Stimulated activated CD4-positive, alpha-beta T cell treated with anti-CD3 and anti-CD28 coated beads, TNF-alpha, amount 100 ng/mL, for 1 hour (primary cell): Measurements from ENCODE around the gene RBFOX2.
A peak's percentile ranks its signal among the peaks of the same experiment; 100 is the strongest.
"Not testable (repeated sequence)": the region's sequence is repeated elsewhere in the genome, so short reads cannot be mapped to it uniquely, and the experiment has no call there.

ENCODE experiments used
- DNase-seq, 3 donors: peaks; one replicate each; pipeline ENCODE4 v3.0.0-alpha.2; 2020; ENCODE audit warnings: low read depth in 3 of 3, low spot score in 1 of 3

The RBFOX2 gene

DNA sequence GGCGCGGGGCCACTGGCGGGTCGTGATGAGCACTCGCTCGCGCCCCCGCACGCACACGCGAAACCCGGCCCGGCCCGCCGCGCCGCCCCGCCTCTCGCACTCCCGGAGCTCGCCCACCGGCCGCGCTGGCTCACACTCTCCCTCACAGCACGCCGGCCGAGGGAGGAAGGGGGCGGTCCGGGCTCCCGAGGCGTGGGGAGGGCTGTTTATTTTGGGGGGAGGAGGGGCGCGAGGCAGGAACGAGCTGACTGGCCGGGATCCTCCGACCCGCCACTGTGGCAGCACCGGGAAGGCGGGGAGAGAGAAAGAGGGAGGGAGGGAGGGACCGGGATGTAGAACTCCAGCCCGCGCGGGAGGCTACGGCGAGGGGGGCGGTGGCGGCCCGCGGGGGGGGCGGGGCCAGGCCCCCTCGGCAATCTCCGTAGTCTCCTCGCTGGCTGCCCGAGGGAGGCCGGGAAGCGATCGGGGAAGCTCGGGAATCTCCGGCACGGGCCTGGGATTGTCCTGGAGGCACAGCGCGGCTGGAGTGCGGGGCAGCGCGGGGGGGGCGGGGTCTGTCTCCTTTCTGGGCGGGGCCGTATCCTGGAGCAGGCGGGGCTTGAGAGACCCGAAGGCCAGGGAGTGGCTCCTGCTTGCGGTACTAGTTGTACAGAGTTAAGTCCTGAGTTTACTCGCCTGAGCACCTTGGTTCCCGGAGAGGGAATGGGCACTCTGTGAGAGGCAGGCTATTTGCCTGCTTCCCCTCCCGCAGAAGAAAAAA lies at the start of gene RBFOX2:
Gene RBFOX2, minus strand, starts transcription at position 179 of the 760 bp plus-strand sequence. CDS start 399 bp downstream, outside the sequence.
- DNase-seq: peak in 2 of 3 donors; percentile 18 to 61

DNA sequence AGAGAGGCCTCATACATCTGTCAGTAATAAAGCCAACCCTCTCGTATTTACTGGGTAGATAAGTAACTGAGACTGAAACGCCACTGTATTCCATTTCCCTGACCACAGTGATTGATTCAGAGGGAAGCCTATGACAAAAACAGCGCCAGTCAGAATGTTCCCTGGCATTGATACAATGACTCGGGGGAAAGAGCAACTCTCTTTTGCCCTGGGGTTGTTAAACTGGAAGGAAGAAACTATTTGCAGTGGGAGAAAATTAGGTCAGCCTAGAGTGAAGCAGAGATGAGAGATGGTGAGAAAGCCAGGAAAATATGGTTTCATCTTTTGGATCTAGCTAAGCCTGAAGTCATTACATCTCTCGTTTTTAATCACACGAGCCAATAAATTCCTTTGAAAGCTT lies 48.6 kb upstream of the RBFOX2 start:
- no peak for DNase-seq

GRCh38 chr22:36075724-36076123 lies 47.1 kb upstream of the RBFOX2 start:
- DNase-seq: no peak

DNA sequence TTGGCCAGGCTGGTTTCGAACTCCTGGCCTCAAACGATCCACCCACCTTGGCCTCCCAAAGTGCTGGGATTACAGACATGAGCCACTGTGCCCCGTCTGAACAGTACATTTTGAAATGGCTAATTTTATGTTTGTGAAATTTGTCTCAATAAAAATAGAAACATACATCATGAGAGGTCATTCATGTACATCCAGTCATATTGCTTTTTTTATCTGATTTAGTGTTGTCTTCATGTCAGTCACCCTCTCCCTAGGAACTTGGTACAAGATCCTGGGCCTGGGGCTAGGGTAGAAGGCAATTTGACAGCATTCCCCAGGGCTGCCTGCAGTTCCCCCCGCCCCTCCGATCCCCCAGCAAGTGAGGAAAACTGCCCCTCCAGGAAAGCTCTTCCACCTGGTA lies 46.6 kb upstream of the RBFOX2 start:
- DNase-seq: no peak

DNA sequence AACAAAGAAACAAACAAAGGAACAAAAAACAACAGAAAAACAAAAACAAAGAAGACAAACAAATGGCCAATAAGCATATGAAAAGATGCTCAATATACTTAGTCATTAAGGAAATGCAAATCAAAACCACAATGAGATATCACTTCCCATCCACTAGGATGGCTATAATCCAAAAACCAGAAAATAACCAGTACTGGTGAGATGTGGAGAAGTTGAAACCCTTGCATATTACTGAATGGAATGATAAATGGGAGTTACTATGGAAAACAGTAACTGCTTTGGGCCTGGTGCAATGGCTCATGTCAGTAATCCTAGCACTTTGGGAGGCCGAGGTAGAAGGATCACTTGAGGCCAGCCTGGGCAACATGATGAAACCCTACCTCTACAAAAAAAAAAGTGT lies 44.9 kb upstream of the RBFOX2 start:
- DNase-seq: no peak

GRCh38 chr22:36070645-36071044 lies 42.0 kb upstream of the RBFOX2 start:
- DNase-seq: not testable (repeated sequence)

GRCh38 chr22:36069368-36069767 lies 40.7 kb upstream of the RBFOX2 start:
- DNase-seq: no peak

DNA sequence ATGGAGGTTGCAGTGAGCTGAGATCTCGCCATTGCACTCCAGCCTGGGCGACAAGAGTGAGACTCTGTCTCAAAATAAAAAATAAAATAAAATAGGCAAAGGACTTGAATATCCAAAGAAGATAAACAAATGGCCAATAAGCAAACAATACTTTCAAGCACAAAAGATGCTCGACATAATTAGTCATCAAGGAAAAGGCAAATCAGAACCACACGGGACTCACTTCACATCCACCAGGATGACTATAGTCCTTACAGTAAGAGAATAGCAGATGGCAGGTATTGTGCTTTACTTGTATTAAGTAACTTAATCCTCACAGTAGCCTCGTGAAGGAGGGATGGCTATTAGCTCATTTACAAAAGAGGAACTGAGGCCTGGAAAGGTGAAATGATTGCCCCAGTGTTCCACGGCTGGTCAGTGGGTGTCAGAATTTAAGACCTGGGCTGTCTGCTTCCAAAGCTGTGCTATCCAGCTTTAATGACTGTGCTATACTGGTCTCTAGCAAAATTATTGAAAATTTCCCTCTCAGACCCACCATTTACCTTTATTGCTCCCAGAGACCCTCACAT lies 40.2 kb upstream of the RBFOX2 start:
- no peak for DNase-seq

- no peak for DNase-seq
Observed at GRCh38 chr22:36067235-36067558, 38.6 kb upstream of the RBFOX2 start.

GRCh38 chr22:36065775-36066544 lies 37.3 kb upstream of the RBFOX2 start:
- DNase-seq: peak; percentile 9 to 48 (median 20)

GRCh38 chr22:36065462-36065774 lies 36.8 kb upstream of the RBFOX2 start:
- DNase-seq: no peak

DNA sequence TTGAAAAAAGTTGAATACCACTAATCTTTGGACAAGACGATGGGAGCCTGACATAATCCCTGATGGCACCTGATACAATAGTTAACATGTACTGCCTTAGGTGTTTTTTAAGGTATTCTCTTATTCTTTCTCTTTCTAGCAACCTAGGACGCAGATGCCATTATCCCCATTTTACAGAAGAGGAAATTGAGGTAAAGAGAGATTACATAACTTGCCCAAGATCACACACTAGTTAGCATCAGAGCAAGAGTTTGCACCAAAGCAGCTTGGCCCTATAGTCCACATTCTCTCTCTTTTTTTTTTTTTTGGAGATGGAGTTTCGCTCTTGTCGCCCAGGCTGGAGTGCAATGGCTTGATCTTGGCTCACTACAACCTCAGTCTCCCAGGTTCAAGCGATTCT lies 35.7 kb upstream of the RBFOX2 start:
- no peak for DNase-seq

DNA sequence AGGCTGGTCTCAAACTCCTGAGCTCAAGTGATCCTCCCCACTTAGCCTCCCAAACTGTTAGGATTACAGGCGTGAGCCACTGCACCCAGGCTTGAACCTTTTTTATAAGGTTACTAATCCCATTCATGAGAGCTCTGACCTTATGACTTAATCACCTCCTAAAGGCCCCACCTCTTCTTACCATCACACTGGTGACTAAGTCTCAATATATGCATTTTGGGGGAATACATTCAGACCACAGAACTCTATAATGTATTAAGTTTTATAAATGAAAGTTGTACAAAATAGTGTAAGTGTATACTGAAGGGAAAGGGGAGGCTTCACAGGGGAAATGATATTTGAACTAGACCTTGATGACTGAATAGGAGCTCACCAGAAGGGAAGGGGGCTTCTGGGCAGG lies 28.4 kb upstream of the RBFOX2 start:
- DNase-seq: no peak

DNA sequence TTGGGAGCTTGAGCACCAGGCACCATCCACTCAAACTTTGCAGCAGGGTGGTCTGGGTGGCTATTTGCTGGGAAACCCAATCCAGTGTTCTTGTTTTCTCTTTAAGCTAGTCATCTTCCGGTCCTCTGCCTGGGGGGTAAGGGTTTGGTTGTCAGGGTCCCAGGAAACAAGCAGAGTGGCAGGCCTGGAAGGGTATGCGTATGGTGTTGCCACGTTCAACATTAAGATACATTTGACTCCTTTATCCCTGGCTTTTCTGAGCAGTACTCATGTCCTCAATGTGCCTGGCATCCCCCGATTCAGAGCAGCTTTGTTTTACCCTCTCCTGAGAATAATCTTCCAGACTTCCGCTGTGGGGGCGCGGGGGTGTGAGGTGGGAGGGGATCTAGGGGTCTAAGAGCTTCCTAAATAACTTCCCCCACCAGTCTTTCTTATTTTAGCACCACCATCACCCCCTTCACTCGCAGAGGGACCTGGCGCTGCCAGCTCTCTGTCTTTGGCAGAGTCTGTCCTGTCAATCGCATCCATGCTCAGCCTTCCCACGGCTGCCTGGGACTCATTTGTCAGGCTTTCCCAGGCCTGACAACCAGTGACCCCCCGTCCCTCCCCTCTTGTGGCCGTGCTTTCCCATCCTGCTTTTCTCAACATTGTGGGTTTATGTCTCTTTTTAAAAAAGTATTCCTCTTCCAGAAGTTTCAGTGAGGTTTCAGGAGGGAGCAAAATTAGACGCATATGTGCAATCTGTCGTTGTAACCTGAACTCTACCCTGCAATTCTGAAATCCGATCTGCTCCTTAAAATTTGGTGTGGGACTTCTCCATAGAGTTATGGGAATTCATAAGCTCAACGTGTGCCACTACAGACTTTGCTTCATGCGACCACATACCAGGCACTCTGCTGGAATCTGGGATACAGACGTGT lies 27.0 kb upstream of the RBFOX2 start:
- DNase-seq: no peak

- not testable (repeated sequence) for DNase-seq
Observed at GRCh38 chr22:36054446-36054845, 25.8 kb upstream of the RBFOX2 start.

- DNase-seq: no peak
Observed at GRCh38 chr22:36053242-36054147, 24.9 kb upstream of the RBFOX2 start.

- DNase-seq: no peak
Observed at GRCh38 chr22:36052505-36052941, 23.9 kb upstream of the RBFOX2 start.

GRCh38 chr22:36049678-36049997 lies 21.0 kb upstream of the RBFOX2 start:
- DNase-seq: no peak

- no peak for DNase-seq
Observed at GRCh38 chr22:36048911-36049677, 20.5 kb upstream of the RBFOX2 start.

- not testable (repeated sequence) for DNase-seq
Observed at GRCh38 chr22:36044517-36044916, 15.9 kb upstream of the RBFOX2 start.
